Gastrocnemius medialis (tissue), 4 donors: ENCODE measurements around the gene PIEZO1.

Experiments used
- POLR2A ChIP-seq, 2 donors: fragments of 450-650 bp; IDR thresholded peaks; one replicate each; pipeline ENCODE4 v1.6.1; 2017; ENCODE audit warnings: antibody characterized with exemption in 2 of 2, mild to moderate bottlenecking in 2 of 2, moderate library complexity in 2 of 2
- TF ChIP-seq, protein P1 (sequence below), 5 experiments: fragments of 450-650 bp in 3 of 5; fragments of 200-600 bp in 2 of 5; sonication (generic) in 2 of 5; IDR thresholded peaks in 4 of 5; conservative IDR thresholded peaks in 1 of 5; 1 replicate in 4 of 5; 2 replicates in 1 of 5; pipeline ENCODE4 v1.5.1; 2016 to 2019; ENCODE audit warnings: antibody characterized with exemption in 5 of 5, mild to moderate bottlenecking in 3 of 5, moderate library complexity in 3 of 5

DNA sequence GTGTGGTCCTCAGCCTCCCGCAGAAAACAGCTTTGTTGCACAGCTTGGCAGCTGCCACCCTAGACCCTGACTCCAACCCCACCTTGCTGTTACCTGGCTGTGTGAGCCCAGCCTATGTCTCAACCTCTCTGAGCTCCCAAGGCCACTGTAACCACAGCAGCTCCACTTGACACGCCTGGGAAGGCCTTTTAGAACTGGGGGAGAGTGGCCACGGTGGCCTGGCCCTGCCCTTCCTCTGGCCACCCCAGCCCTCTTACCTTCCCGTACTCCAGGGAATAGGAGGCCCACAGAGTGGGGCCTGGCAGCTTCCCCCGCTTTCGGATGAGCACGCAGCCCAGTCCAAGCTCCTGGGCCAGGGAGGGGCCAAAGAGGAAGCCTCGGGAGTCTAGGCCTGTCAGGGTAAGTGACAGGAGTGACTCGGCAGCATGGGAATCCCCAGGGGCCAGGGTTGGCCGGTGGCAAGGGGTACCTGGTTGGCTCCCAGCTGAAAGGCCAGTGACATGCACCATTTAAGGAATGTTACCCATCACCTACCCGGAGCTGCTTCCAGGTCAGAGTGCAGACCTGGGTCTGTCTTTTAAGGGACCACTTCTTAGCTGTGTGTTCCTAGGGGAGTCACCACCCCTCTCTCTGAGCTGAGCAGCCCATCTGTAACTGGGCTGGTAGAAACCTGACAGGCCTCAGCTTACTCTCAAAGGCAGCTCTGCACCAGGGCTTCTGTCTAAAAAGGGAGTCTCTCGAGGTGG lies 25.3 kb upstream of the PIEZO1 start:
- TF ChIP-seq, protein P1, sequence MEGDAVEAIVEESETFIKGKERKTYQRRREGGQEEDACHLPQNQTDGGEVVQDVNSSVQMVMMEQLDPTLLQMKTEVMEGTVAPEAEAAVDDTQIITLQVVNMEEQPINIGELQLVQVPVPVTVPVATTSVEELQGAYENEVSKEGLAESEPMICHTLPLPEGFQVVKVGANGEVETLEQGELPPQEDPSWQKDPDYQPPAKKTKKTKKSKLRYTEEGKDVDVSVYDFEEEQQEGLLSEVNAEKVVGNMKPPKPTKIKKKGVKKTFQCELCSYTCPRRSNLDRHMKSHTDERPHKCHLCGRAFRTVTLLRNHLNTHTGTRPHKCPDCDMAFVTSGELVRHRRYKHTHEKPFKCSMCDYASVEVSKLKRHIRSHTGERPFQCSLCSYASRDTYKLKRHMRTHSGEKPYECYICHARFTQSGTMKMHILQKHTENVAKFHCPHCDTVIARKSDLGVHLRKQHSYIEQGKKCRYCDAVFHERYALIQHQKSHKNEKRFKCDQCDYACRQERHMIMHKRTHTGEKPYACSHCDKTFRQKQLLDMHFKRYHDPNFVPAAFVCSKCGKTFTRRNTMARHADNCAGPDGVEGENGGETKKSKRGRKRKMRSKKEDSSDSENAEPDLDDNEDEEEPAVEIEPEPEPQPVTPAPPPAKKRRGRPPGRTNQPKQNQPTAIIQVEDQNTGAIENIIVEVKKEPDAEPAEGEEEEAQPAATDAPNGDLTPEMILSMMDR (IDR thresholded peaks at IDR 0.05 in 4 of 5, conservative IDR thresholded peaks at IDR 0.05 in 1 of 5), result no peak
- no peak for TF ChIP-seq POLR2A (IDR thresholded peaks at IDR 0.05)
